ENCODE data around the gene PSTPIP1.

Gene PSTPIP1

DNA sequence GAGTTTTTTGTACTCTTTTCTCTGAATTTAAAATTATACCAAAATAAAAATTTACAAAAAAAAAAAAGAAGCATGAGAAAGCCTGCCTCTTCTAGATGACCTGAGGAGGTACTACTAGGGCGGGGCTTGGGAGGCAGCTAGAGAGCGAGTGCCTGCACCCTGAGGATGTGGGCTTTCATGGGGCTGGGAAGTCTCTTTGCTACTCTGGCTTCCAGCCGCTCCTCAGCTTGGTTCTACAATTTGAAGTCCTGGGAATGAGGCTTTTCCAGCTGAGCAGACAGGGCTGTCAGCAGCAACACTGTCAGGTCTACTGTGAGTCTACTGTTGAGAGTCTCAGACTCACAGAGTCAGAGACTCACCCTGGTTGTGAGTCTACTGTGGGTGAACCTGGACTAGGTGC, 8.2 kb upstream of the PSTPIP1 start:
- TF ChIP-seq YY1 (IDR thresholded peaks at IDR 0.05; ENCODE audit: insufficient read depth, insufficient read length) = no peak
- no peak for TF ChIP-seq SUZ12 (IDR thresholded peaks at IDR 0.05; ENCODE audit: extremely low read depth, insufficient read depth, insufficient read length)
- TF ChIP-seq ZNF274 (IDR thresholded peaks at IDR 0.05; ENCODE audit: low read depth, low read length) = no peak
- Histone ChIP-seq H3K36me3 (ENCODE audit: insufficient read depth, insufficient read length, low read length) (no peaks in the 10 kb centered on the region), H3K9me3 (ENCODE audit: insufficient read depth, low read length) (no peaks in the 10 kb centered on the region), H3K9ac (ENCODE audit: insufficient read length, low read depth) (no peak overlapping the region), H3K4me1 (ENCODE audit: insufficient read depth, insufficient read length) (peaks cover 14% of the 10 kb centered on the region), H3K27me3 (ENCODE audit: insufficient read depth, insufficient read length) (no peaks in the 10 kb centered on the region), H3K4me3 (ENCODE audit: insufficient read length, low read depth) (no peak overlapping the region)
- no peak for DNase-seq (ENCODE audit: low read depth, low spot score)

- peaks cover 14% of the 10 kb centered on the region for H3K4me1 ChIP-seq (ENCODE audit: insufficient read depth, insufficient read length)
- DNase-seq (ENCODE audit: low read depth, low spot score) = no peak
- H3K4me3 ChIP-seq (ENCODE audit: insufficient read length, low read depth) = no peak overlapping the region
- no peak for TF ChIP-seq SUZ12 (IDR thresholded peaks at IDR 0.05; ENCODE audit: extremely low read depth, insufficient read depth, insufficient read length)
- TF ChIP-seq ZNF274 (IDR thresholded peaks at IDR 0.05; ENCODE audit: low read depth, low read length) = no peak
- TF ChIP-seq YY1 (IDR thresholded peaks at IDR 0.05; ENCODE audit: insufficient read depth, insufficient read length) = no peak
- H3K36me3 ChIP-seq (ENCODE audit: insufficient read depth, insufficient read length, low read length) = no peaks in the 10 kb centered on the region
- H3K9ac ChIP-seq (ENCODE audit: insufficient read length, low read depth) = no peak overlapping the region
- no peaks in the 10 kb centered on the region for H3K9me3 ChIP-seq (ENCODE audit: insufficient read depth, low read length)
- no peaks in the 10 kb centered on the region for H3K27me3 ChIP-seq (ENCODE audit: insufficient read depth, insufficient read length)
These were observed 7.7 kb upstream of the PSTPIP1 start for GRCh38 chr15:76987276-76987675.

GRCh38 chr15:76987896-76988860, 6.7 kb upstream of the PSTPIP1 start:
- DNase-seq (ENCODE audit: low read depth, low spot score) = no peak
- H3K9ac ChIP-seq (ENCODE audit: insufficient read length, low read depth) = no peak overlapping the region
- H3K36me3 ChIP-seq (ENCODE audit: insufficient read depth, insufficient read length, low read length) = no peaks in the 10 kb centered on the region
- H3K9me3 ChIP-seq (ENCODE audit: insufficient read depth, low read length) = no peaks in the 10 kb centered on the region
- no peak overlapping the region for H3K4me3 ChIP-seq (ENCODE audit: insufficient read length, low read depth)
- no peaks in the 10 kb centered on the region for H3K27me3 ChIP-seq (ENCODE audit: insufficient read depth, insufficient read length)
- H3K4me1 ChIP-seq (ENCODE audit: insufficient read depth, insufficient read length) = peaks cover 14% of the 10 kb centered on the region
- TF ChIP-seq SUZ12 (IDR thresholded peaks at IDR 0.05; ENCODE audit: extremely low read depth, insufficient read depth, insufficient read length) (no peak), YY1 (IDR thresholded peaks at IDR 0.05; ENCODE audit: insufficient read depth, insufficient read length) (no peak), ZNF274 (IDR thresholded peaks at IDR 0.05; ENCODE audit: low read depth, low read length) (no peak)

- no peaks in the 10 kb centered on the region for H3K9me3 ChIP-seq (ENCODE audit: insufficient read depth, low read length)
- no peak overlapping the region for H3K4me3 ChIP-seq (ENCODE audit: insufficient read length, low read depth)
- peaks cover 14% of the 10 kb centered on the region for H3K4me1 ChIP-seq (ENCODE audit: insufficient read depth, insufficient read length)
- H3K27me3 ChIP-seq (ENCODE audit: insufficient read depth, insufficient read length) = no peaks in the 10 kb centered on the region
- no peak for DNase-seq (ENCODE audit: low read depth, low spot score)
- H3K9ac ChIP-seq (ENCODE audit: insufficient read length, low read depth) = no peak overlapping the region
- no peak for TF ChIP-seq ZNF274 (IDR thresholded peaks at IDR 0.05; ENCODE audit: low read depth, low read length)
- TF ChIP-seq YY1 (IDR thresholded peaks at IDR 0.05; ENCODE audit: insufficient read depth, insufficient read length) = no peak
- no peak for TF ChIP-seq SUZ12 (IDR thresholded peaks at IDR 0.05; ENCODE audit: extremely low read depth, insufficient read depth, insufficient read length)
- no peaks in the 10 kb centered on the region for H3K36me3 ChIP-seq (ENCODE audit: insufficient read depth, insufficient read length, low read length)
These were observed 5.8 kb upstream of the PSTPIP1 start for GRCh38 chr15:76988867-76989780.

DNA sequence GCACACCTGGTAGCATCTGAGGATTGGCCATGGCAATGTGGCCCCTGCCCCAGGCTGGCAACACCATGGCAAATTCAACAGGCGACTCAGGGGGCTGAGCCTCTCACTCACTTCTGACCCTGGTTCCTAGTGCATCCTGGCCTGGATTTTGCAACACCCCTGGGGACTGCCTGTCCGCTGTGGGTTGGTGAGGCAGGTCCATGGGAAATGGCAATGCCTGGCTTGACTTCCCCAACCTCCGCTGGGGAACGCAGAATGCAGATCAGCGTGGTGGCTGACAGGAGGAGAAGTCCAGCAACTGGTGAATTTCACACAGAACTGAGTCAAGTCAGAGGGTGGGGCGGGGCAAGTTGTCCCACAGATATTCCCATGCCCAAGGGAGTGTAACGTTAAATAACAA, 3.9 kb upstream of the PSTPIP1 start:
- H3K9ac ChIP-seq (ENCODE audit: insufficient read length, low read depth) = no peak overlapping the region
- peaks cover 21% of the 10 kb centered on the region for H3K4me1 ChIP-seq (ENCODE audit: insufficient read depth, insufficient read length)
- no peaks in the 10 kb centered on the region for H3K36me3 ChIP-seq (ENCODE audit: insufficient read depth, insufficient read length, low read length)
- H3K4me3 ChIP-seq (ENCODE audit: insufficient read length, low read depth) = no peak overlapping the region
- H3K9me3 ChIP-seq (ENCODE audit: insufficient read depth, low read length) = no peaks in the 10 kb centered on the region
- no peak for TF ChIP-seq SUZ12 (IDR thresholded peaks at IDR 0.05; ENCODE audit: extremely low read depth, insufficient read depth, insufficient read length)
- no peak for TF ChIP-seq ZNF274 (IDR thresholded peaks at IDR 0.05; ENCODE audit: low read depth, low read length)
- no peak for TF ChIP-seq YY1 (IDR thresholded peaks at IDR 0.05; ENCODE audit: insufficient read depth, insufficient read length)
- no peak for DNase-seq (ENCODE audit: low read depth, low spot score)
- H3K27me3 ChIP-seq (ENCODE audit: insufficient read depth, insufficient read length) = no peaks in the 10 kb centered on the region

DNA sequence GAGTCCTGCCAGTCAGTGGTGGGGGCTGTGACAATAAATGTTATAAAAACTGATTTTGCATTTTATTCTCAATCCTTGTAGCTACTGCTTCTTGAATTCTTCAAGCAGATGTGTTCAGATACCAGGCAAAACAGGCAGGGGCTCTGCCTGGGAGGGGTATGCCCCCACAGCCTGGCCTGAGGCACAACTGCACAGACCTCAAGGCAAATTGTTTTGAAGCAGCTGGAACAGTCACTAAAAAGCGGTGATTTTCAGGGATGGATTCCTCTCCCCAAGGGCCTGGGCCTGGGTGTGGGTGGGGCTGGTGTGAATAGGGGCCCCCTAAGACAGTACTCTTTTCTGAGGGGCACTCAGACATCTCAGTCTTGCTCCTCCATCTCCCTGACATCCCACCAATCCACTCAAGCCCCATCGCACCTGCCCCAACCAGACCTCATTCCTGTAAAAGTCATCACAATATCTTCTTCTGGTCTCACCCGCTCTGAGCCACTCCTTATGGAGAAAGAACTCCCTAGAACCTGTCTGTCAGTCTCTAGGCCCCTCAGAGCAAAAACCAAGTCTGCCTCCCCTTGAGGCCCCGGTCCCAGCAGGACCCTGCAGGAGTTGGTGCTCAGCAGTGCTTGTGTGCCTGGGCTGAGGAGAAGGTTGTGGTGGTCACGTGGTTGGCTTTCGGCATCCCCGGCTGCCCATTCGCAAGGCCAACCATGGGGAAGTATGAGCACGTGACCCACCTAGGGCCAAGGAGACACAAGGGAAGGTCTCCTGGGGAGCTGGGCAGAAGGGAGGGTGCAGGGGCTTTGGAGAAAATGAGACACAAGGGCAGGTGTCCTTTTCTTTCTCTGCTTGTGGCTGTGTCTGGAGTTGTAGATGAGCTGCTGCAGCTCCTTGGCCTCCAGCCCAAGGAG, 2.9 kb upstream of the PSTPIP1 start:
- no peaks in the 10 kb centered on the region for H3K9me3 ChIP-seq (ENCODE audit: insufficient read depth, low read length)
- TF ChIP-seq SUZ12 (IDR thresholded peaks at IDR 0.05; ENCODE audit: extremely low read depth, insufficient read depth, insufficient read length) (no peak), ZNF274 (IDR thresholded peaks at IDR 0.05; ENCODE audit: low read depth, low read length) (no peak), YY1 (IDR thresholded peaks at IDR 0.05; ENCODE audit: insufficient read depth, insufficient read length) (no peak)
- no peak overlapping the region for H3K9ac ChIP-seq (ENCODE audit: insufficient read length, low read depth)
- H3K4me1 ChIP-seq (ENCODE audit: insufficient read depth, insufficient read length) = peaks cover 28% of the 10 kb centered on the region
- no peaks in the 10 kb centered on the region for H3K27me3 ChIP-seq (ENCODE audit: insufficient read depth, insufficient read length)
- H3K4me3 ChIP-seq (ENCODE audit: insufficient read length, low read depth) = no peak overlapping the region
- DNase-seq (ENCODE audit: low read depth, low spot score) = no peak
- no peaks in the 10 kb centered on the region for H3K36me3 ChIP-seq (ENCODE audit: insufficient read depth, insufficient read length, low read length)

All from NT2/D1 (cell line).